HG03175 (cell line): Measurements from ENCODE around the gene OLIG3.

Source experiments
- ATAC-seq: cut with Tn5 transposase; IDR thresholded peaks from one replicate; pipeline ENCODE4 v1.9.1; 2021; ENCODE audit warnings: mild to moderate bottlenecking, moderate library complexity; ENCODE audit not compliant: unreplicated experiment

The OLIG3 gene

DNA sequence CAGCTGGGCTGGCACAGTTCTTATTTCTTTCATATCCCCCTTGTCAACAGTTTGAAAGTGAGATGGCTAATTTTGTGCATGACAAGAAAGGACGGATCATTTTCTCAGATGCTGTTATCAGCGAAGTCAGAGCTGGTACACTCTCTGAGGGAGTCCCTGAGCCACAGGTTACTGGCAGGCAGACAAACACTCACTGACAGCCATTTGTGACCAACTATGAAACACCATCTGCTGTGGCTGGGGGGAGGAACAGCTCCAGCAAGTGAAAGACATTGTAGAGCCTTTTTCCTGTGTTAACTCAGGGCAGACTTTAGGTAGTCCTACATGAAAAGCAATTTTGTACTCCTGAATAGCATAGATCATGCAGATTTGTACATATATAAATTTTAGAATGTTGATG is 22.2 kb downstream of the OLIG3 start:
- ATAC-seq, result no peak

DNA sequence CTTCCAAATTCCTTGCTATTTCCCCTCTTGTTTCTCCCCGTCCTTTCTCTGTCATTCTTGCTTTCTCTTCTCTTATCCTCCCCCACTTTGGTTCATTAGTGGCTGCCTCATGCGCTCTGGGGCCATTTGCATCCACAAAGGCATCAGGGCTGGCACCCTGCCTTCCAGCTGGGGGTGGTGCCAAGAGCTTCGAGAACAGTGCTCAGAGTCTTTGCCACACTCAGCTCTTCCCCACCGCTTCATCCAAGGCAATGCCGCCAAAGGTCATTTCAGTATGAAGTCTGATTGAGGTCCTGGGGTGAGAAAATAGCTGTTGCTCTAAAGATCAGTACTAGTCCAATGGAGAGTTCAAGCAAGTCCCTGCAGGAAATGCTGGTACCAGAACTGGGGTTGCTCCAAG is 22.7 kb downstream of the OLIG3 start:
- no peak for ATAC-seq

DNA sequence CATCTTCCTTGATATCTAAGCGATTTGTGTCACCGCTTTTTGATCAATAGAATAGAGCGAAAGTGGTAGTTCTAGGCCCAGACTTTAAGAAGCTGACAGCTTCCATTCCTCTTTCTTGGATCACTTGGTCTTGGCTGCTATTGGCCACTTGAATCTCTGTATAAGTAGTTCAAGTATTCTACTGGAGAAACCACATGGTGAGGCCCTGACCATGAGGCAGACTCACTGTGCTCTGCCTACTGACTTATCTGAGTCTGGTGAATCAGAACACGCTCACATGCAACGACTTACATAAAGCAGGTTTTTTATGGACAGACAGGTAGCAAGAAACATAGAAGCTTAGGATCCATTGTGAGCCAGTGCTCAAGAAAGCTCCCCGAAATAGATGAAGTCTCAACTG is 27.0 kb downstream of the OLIG3 start:
- no peak for ATAC-seq

DNA sequence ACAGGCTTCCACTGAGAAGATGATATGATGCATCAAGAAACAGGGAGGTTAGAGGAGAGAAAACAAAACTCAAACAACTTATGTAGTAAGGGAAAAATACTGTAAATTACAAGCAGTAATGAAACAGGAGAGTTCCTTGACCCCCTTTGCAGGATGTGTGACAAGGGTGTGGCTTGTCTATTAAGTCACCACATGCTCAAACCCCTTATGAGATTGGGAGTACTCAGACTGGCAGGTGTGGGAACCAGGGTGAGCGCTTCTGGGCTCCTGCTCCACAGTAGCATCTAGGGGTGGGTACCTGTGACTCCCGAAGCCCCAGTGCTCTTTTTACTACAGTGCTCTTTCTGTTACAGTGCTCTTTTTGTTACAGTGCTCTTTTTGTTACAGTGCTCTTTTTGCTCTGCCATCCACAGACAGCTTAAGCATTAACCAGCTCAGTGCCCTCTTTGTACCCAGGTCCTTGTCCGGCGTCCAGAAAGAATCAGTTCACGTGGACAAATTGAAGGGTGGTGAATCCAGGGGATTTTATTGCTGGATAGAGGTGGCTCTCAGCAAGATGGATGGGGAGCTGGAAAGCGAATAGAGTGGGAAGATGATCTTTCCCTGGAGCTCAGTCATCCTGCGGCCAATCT is 28.7 kb downstream of the OLIG3 start:
- ATAC-seq, result no peak

DNA sequence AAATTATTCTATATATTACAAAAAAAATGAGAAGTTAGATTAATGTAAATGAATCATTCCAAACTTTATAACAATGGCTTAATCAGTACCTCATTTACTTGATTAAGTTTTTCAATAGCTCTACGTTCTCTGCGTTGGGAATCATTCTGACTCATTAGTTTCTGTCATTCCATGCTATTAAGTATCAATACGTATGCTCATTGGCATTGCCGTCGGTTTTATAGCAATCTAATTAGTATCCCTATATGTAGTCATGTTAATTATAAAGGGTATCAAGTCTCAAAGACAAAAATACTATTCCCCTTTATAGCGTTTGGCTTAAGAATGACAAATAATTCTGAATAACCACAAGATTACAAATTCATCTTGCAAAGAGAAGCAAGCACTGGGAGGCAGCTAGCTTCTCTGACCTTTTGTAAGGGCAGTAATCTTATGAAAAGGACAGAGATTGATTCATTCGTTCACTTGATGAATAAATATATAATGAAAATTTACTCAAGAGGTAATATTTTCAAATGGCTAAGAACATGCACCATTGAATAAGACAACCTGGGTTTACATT is 41.8 kb downstream of the OLIG3 start:
- no peak for ATAC-seq

DNA sequence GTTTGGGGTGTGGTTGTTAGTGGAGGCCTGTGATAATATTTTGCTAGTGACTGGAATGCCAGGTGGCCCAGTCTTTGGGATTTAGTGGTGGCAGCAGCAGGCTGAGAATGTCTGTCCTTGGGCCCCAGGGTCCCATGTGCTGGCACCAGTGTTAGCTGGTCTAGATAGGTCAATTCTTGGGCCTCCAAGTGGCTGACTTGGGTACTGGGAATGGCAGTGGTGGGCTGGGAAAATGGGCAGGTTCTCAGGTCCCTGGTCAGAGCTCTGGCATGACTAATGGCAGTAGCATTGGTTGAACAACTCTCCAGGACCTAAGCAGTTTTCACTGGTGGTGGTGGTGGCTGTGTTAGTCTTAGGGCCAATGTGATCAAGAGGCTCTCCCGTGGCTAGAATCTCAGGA is 50.3 kb downstream of the OLIG3 start:
- ATAC-seq, result no peak
